ENCODE results near the gene ZBTB37.
A peak's percentile ranks its signal among the peaks of the same experiment; 100 is the strongest.

Gene ZBTB37

DNA sequence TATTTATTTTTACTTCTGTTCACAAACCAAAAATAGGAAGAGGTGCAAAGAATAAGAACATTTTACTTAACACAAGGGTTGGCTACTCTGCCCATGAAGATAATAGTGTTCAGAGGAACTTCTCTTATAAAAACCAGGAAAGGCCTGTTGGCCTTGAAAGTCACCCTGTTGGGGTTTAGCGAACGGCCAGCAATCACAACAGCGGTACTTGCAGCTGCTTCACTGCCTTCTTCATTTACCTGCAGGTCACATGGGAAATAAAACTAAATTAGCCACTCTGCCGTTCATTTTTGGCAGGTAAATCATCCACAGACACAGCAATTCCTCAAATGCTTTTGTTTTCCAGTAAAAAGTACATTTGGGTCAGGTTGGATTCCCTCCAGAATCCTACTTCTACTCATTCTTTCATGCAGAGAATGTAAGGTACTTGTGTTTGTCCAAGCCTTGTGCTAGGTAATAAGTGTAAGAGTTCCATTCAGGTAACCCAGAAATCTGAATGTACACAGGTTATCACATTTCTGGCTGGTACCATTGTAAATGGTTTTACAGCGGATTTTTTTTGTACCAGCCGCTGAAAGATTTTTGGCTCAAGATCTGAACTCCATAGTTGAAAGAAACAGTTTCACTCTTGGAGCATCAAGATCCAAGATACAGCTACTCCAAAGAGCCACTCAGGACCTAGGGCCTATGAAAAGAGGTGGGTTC lies 35.8 kb downstream of the ZBTB37 start:
- Histone ChIP-seq H3K4me2 (ENCODE audit: low read length) (no peak overlapping the region), H3K27me3 (ENCODE audit: low read depth, low read length) (no peaks in the 10 kb centered on the region), H3K79me2 (ENCODE audit: low read length) (no peaks in the 10 kb centered on the region), H3K27ac (ENCODE audit: low read length) (no peak overlapping the region), H4K20me1 (ENCODE audit: insufficient read depth, low read length) (no peaks in the 10 kb centered on the region), H3K9me3 (ENCODE audit: insufficient read depth, low read length) (no peaks in the 10 kb centered on the region), H3K36me3 (replicated peaks; ENCODE audit: low read depth, low read length) (no peaks in the 10 kb centered on the region), H2AFZ (ENCODE audit: low read depth, low read length) (no peak overlapping the region), H3K4me1 (ENCODE audit: low read length) (peaks cover 8% of the 10 kb centered on the region), H3K9ac (ENCODE audit: low read length) (no peak overlapping the region), H3K4me3 (ENCODE audit: low read length) (no peak overlapping the region)
- no peak for TF ChIP-seq EZH2phosphoT487 (IDR thresholded peaks at IDR 0.05; ENCODE audit: low read depth)
- TF ChIP-seq, protein P1, sequence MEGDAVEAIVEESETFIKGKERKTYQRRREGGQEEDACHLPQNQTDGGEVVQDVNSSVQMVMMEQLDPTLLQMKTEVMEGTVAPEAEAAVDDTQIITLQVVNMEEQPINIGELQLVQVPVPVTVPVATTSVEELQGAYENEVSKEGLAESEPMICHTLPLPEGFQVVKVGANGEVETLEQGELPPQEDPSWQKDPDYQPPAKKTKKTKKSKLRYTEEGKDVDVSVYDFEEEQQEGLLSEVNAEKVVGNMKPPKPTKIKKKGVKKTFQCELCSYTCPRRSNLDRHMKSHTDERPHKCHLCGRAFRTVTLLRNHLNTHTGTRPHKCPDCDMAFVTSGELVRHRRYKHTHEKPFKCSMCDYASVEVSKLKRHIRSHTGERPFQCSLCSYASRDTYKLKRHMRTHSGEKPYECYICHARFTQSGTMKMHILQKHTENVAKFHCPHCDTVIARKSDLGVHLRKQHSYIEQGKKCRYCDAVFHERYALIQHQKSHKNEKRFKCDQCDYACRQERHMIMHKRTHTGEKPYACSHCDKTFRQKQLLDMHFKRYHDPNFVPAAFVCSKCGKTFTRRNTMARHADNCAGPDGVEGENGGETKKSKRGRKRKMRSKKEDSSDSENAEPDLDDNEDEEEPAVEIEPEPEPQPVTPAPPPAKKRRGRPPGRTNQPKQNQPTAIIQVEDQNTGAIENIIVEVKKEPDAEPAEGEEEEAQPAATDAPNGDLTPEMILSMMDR (IDR thresholded peaks at IDR 0.05; ENCODE audit: low read depth, low read length): no peak

DNA sequence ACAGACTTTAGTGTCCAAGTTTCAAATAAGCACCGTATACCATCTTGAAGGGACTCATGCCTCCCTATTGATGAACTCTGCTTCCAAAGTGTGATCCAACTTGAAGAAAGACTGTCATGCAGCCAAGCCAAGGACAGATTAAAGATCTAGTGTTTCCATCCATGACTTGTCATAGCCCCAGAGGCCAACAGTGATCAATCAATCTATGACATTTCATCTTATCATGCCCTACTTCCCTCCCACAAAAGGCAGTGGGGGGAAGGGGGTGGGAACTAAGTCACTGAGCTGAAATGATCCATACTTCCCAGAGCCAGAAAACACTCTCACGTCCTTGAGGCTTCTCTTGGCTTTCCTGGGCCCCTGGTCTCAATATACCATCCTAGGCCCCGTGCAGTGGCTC lies 44.9 kb downstream of the ZBTB37 start:
- Histone ChIP-seq H3K79me2 (ENCODE audit: low read length) (no peaks in the 10 kb centered on the region), H3K4me1 (ENCODE audit: low read length) (peaks cover 8% of the 10 kb centered on the region), H3K4me2 (ENCODE audit: low read length) (no peak overlapping the region), H3K36me3 (replicated peaks; ENCODE audit: low read depth, low read length) (no peaks in the 10 kb centered on the region), H3K27ac (ENCODE audit: low read length) (no peak overlapping the region), H2AFZ (ENCODE audit: low read depth, low read length) (no peak overlapping the region), H4K20me1 (ENCODE audit: insufficient read depth, low read length) (no peaks in the 10 kb centered on the region), H3K9ac (ENCODE audit: low read length) (no peak overlapping the region), H3K4me3 (ENCODE audit: low read length) (no peak overlapping the region), H3K9me3 (ENCODE audit: insufficient read depth, low read length) (no peaks in the 10 kb centered on the region), H3K27me3 (ENCODE audit: low read depth, low read length) (no peaks in the 10 kb centered on the region)
- TF ChIP-seq, protein P1 (IDR thresholded peaks at IDR 0.05; ENCODE audit: low read depth, low read length): no peak
- TF ChIP-seq EZH2phosphoT487 (IDR thresholded peaks at IDR 0.05; ENCODE audit: low read depth): no peak

DNA sequence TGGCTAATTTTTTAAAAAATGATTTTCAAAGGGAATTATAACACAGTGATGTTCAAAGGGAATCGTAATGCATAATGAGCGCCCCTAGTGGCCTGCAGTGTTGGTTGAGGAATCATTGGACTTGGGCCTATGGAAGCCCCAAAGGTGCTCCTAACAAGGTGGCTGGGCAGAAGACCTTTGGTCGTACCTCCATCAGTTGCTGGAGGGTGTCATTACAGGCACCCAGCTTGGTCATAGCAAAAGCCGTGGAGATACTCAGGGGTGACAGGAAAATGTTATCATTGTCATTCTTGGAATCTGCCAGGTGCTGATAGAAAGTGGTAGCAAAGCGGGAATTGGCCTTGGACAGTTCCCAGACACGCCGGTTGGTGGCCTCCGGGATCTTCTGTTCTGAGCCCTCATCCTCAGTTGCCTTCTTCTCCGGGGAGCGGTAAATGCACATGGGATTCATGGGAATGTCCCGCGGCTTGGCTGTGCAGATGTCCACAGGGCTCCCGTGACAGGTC lies 46.2 kb downstream of the ZBTB37 start:
- Histone ChIP-seq H3K4me2 (ENCODE audit: low read length) (no peak overlapping the region), H3K4me1 (ENCODE audit: low read length) (peaks cover 8% of the 10 kb centered on the region), H3K27me3 (ENCODE audit: low read depth, low read length) (no peaks in the 10 kb centered on the region), H3K79me2 (ENCODE audit: low read length) (no peaks in the 10 kb centered on the region), H2AFZ (ENCODE audit: low read depth, low read length) (peak overlapping the region; percentile 36; the same call in 1 of the 2 replicates), H3K27ac (ENCODE audit: low read length) (no peak overlapping the region), H3K4me3 (ENCODE audit: low read length) (no peak overlapping the region), H3K9me3 (ENCODE audit: insufficient read depth, low read length) (no peaks in the 10 kb centered on the region), H4K20me1 (ENCODE audit: insufficient read depth, low read length) (no peaks in the 10 kb centered on the region), H3K36me3 (replicated peaks; ENCODE audit: low read depth, low read length) (no peaks in the 10 kb centered on the region), H3K9ac (ENCODE audit: low read length) (no peak overlapping the region)
- no peak for TF ChIP-seq EZH2phosphoT487 (IDR thresholded peaks at IDR 0.05; ENCODE audit: low read depth)
- TF ChIP-seq, protein P1 (IDR thresholded peaks at IDR 0.05; ENCODE audit: low read depth, low read length): peak; percentile 81

DNA sequence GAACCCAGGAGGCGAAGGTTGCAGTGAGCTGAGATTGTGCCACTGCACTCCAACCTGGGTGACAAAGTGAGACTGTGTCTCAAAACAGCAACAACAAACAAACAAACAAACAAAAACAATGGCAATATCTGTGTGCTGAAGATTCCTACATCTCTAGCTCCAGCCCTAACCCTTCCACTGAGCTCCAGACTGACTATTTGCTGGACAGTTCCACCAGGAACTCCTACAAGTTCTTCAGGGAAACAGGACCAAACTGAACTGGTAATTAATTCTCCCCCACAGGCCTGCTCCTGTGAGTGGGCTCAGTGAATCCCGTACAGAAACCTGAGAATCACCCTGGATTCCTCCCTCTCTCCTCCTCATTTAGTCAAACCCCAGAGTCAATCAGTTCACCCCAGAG lies 47.4 kb downstream of the ZBTB37 start:
- Histone ChIP-seq H3K79me2 (ENCODE audit: low read length) (no peaks in the 10 kb centered on the region), H3K36me3 (replicated peaks; ENCODE audit: low read depth, low read length) (no peaks in the 10 kb centered on the region), H3K4me2 (ENCODE audit: low read length) (no peak overlapping the region), H4K20me1 (ENCODE audit: insufficient read depth, low read length) (no peaks in the 10 kb centered on the region), H2AFZ (ENCODE audit: low read depth, low read length) (no peak overlapping the region), H3K27ac (ENCODE audit: low read length) (no peak overlapping the region), H3K9me3 (ENCODE audit: insufficient read depth, low read length) (no peaks in the 10 kb centered on the region), H3K4me3 (ENCODE audit: low read length) (no peak overlapping the region), H3K4me1 (ENCODE audit: low read length) (peaks cover 8% of the 10 kb centered on the region), H3K9ac (ENCODE audit: low read length) (no peak overlapping the region), H3K27me3 (ENCODE audit: low read depth, low read length) (no peaks in the 10 kb centered on the region)
- TF ChIP-seq, protein P1 (IDR thresholded peaks at IDR 0.05; ENCODE audit: low read depth, low read length): no peak
- no peak for TF ChIP-seq EZH2phosphoT487 (IDR thresholded peaks at IDR 0.05; ENCODE audit: low read depth)
